ES-I3 (cell line): ENCODE measurements around the gene KNSTRN.

Source experiments
- H3K36me3 ChIP-seq: 2 replicates; pipeline ENCODE4 v1.6.1; 2013; ENCODE audit warnings: mild to moderate bottlenecking, low read length, control low read depth, moderate library complexity; ENCODE audit not compliant: insufficient read depth
- H3K4me1 ChIP-seq: 2 replicates; pipeline ENCODE4 v1.6.1; 2013; ENCODE audit warnings: mild to moderate bottlenecking, control low read depth, low read length; ENCODE audit not compliant: insufficient read depth
- H3K9ac ChIP-seq: 2 replicates; pipeline ENCODE4 v1.6.1; 2013; ENCODE audit warnings: low read depth, mild to moderate bottlenecking, low read length, moderate library complexity
- H3K9me3 ChIP-seq: 2 replicates; pipeline ENCODE4 v1.6.1; 2013; ENCODE audit warnings: mild to moderate bottlenecking, low read length, moderate library complexity; ENCODE audit not compliant: control insufficient read depth, insufficient read depth

The KNSTRN gene

DNA sequence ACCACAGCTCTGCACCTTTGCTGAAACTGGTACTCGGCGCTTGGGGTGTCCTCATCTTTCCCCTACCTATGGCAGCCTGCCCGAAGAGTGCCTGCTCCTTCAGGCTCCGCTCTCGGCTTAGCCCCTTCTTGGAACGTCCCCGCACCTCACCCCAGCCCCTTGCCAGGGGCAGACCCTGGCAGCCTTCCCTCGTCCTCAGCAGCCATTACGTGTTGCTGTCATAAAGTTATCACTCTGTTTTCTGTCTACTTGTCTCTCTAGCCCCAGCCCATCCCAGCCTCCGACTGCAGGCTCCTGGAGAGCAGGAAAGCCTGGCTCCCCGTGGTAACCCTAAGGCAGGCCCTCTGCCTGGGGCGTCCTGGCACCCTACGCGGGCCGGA is 53.2 kb downstream of the KNSTRN start:
- no peaks in the 10 kb centered on the region for H3K36me3 ChIP-seq
- H3K9ac ChIP-seq: peak overlapping the region; percentile 64; the same call in 1 of the 2 replicates
- no peaks in the 10 kb centered on the region for H3K9me3 ChIP-seq
- peaks cover 8% of the 10 kb centered on the region for H3K4me1 ChIP-seq

DNA sequence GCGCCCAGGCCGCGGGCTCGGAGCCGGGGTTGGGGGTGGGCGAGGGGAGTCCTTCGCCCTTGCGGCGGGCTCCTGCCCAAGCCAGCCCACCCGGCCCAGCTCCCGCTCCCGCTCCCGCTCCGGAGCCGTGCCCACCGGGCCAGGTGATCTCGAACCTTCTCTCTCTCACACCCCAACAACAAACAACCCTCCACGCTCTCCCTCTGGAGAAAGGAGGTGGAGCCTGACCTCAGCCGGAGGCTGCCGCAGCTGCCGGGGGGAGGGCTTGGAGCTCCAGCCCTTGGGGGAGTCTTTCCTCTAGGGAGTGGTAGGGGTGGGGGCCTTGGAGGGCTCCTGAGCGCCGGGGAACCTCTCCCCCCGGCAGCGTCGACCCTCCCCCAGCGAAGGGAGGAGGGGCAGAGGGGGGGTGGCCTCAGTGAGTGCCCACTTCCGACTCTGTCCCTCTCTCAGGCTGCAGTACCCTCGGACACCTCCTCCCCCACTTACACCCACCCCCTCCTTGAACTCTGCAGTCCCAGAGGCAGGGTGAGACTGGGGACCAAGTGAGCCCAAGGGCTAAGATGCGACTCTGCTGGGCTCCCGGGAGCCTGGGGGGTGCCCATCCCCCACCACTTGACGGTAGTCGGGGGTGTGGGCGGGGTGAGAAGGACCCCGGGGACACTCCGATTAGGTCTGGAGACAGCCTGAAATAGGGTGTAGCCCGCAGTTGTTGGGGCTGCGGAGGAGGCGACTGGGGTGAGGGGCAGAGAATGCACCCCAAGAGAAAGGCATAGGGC is 53.8 kb downstream of the KNSTRN start:
- peak overlapping the region; percentile 64 for H3K9ac ChIP-seq

DNA sequence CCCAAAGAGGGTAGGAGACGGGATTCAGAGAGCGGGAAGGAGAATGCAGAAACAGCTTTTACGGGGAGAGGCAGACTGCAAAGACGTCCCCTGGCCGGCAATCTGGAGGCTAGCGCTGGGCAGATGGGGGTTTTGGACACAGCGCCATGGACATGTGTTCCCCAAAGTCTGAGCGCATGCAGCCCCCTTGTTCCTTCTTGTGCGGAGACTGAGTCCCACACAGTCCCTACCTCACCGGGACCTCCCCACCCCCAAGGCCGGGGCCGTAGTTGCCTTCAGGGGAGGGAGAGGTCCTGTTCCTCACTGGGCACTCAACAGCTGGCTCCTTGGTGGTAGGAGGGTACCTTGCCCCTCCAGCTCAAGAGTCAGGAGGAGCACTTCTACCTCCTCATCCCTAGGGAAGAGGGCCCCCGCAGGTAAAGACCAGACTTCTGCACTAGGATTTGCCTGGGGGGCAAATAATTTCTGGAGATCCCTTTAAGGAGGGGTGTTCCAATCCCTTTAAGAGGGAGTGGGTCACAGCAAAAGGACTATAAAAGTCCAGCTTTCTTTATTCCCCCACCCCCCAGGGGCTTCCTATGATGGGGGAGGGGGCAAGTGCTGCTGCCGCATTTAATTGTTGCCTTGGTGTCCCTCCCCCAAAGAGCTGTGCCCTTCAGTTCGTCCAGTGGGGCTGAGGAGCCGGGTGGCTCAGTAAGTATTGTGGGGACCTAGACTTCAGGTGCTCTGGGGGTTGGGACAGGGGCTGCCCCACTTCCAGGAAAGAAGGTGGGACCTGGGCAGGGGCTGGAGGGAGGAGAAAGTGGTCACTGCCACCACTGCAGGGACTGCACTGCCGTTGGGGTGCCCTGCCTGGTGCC is 54.6 kb downstream of the KNSTRN start:
- Histone ChIP-seq H3K9ac (peak overlapping the region; percentile 64), H3K9me3 (no peaks in the 10 kb centered on the region), H3K4me1 (peaks cover 8% of the 10 kb centered on the region), H3K36me3 (no peaks in the 10 kb centered on the region)

More for the DNA sequence above, 53.8 kb downstream of the KNSTRN start:
- H3K9me3 ChIP-seq: no peaks in the 10 kb centered on the region
- H3K36me3 ChIP-seq: no peaks in the 10 kb centered on the region
- H3K4me1 ChIP-seq: peaks cover 8% of the 10 kb centered on the region

DNA sequence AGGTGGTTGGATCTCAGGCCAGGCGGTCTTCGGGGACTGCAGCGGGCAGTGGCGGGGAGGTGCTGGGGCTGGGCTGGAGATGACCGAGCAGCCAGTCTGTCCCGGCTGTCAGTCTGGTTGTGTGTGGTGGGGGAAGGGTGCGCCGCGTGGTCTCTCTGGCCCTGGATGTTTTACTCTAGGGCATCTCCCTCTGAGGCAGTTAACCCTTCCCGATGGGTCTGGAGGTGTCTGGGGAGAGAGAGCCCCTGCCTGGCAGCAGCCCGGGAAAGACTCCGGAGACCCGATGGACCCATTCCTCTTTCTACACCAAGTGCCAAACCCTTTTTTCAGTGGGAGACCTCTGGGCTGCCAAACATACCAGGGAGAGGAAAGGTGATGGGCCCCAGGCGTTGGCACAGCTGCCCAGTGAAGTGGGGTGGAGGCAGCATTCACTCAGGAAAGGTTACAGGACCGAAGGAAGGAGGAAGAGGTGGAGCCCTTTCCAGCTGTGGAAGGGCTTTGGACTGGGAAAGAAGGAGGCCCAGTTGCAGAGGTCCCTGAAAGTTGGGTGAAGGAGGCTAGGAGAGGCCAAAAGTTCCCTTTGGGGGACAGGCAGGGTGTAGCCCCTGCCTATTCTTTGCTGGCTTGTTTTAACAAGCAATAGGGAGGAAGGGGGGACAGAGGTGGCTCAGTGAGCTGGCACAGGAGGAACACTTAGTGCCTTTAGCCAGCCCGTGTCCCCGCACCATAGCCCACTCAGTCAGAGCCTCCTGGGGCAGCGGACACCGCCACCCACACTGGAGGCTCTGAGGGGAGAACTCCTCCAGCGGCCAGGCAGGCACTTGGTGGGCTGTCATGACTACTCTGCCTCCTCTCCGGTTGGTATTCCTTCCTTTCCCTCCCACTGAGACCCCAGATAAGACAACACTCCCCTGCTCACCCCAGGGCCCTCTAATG is 55.5 kb downstream of the KNSTRN start:
- Histone ChIP-seq H3K4me1 (peaks cover 12% of the 10 kb centered on the region), H3K36me3 (no peaks in the 10 kb centered on the region), H3K9me3 (no peaks in the 10 kb centered on the region), H3K9ac (peak overlapping the region; percentile 64)

DNA sequence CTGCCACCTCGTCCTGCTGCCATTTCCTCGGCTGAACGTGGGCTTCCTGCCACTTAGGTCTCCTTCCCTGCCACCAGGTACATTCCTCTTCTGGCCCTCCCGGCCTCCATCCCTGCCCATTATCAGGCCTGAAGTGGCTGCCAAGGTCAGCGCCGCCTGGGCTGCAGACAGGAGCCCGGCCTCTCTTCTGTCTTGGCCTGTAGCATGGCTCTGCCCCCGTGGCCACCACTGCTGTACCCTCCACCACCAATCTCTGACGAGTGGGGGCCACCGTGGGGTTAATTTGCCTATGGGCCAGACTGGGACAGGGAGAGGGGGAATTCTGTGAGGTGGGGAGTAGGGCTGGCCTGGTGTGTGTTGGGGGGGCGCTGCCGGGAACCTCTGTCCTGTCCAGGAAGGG is 56.2 kb downstream of the KNSTRN start:
- Histone ChIP-seq H3K9ac (peak overlapping the region; percentile 79; the same call in 1 of the 2 replicates), H3K4me1 (peaks cover 18% of the 10 kb centered on the region)

DNA sequence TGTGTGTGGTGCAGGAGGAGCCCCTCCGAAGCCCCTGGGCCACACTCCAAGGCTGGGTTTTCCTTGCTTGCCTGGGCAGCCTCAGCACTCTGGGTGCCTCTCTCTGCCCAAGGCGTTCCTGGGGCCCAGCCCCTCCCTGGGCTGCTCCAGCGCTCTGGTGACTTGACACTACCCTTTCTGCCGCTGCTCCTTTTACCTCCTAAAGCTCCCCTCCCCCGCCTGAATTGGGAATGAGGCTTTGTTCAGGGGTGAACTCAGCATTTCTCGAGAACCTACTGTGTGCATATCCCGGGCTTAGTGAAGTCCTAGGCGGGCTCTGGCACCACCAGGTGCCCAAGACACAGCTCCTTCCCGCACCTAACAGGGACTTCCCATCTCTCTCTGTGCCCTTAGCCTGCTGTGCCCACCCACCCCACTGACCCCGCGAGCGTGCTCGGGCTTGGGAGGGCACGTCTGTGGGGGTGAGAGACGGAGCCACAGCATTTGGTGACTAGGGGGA is 57.0 kb downstream of the KNSTRN start:
- no peaks in the 10 kb centered on the region for H3K9me3 ChIP-seq
- no peaks in the 10 kb centered on the region for H3K36me3 ChIP-seq
- peak overlapping the region; percentile 79 for H3K9ac ChIP-seq
- peaks cover 26% of the 10 kb centered on the region for H3K4me1 ChIP-seq

More for the DNA sequence above, 56.2 kb downstream of the KNSTRN start:
- Histone ChIP-seq H3K9me3 (no peaks in the 10 kb centered on the region), H3K36me3 (no peaks in the 10 kb centered on the region)

DNA sequence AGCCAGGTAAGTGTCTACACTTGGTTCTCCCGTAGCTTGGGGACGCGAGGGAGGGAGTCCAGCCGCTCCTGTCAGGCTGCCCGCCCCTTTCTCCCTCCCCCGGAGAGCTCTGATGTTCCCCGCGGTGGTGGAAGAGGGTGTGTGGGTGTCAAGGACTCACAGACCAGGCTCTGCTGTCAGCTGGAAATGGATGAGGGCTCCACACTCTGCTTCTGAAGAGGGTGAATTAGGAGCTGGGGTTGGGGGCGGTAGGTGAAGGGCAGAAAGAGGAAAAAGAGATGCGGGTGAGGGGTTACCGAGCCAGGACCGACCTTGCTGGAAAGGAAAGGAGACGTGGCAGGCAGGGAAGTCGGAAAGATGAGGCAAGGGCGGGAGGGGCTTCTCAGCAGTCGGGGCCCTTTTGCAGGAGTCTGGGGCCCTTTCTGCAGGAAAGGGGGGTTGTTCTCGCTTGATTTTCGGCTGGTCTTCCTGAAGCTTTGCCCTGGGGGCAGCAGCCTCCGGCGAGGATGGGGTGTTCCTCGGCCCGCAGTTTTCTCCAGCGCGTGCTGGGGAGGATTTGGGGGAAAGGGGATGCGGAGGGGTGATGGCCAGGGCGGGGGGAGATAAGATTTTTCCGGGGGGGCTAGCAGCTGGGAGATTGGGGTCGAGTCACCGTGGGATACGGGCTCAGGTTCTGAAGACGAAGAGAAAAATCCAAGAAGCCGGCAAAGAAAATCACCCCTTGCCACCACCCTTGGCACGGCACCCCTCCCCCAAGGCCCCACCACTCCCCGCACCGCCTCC is 57.6 kb downstream of the KNSTRN start:
- H3K9me3 ChIP-seq: no peaks in the 10 kb centered on the region
- H3K9ac ChIP-seq: peak overlapping the region; percentile 79
- H3K4me1 ChIP-seq: peaks cover 33% of the 10 kb centered on the region
- H3K36me3 ChIP-seq: no peaks in the 10 kb centered on the region

DNA sequence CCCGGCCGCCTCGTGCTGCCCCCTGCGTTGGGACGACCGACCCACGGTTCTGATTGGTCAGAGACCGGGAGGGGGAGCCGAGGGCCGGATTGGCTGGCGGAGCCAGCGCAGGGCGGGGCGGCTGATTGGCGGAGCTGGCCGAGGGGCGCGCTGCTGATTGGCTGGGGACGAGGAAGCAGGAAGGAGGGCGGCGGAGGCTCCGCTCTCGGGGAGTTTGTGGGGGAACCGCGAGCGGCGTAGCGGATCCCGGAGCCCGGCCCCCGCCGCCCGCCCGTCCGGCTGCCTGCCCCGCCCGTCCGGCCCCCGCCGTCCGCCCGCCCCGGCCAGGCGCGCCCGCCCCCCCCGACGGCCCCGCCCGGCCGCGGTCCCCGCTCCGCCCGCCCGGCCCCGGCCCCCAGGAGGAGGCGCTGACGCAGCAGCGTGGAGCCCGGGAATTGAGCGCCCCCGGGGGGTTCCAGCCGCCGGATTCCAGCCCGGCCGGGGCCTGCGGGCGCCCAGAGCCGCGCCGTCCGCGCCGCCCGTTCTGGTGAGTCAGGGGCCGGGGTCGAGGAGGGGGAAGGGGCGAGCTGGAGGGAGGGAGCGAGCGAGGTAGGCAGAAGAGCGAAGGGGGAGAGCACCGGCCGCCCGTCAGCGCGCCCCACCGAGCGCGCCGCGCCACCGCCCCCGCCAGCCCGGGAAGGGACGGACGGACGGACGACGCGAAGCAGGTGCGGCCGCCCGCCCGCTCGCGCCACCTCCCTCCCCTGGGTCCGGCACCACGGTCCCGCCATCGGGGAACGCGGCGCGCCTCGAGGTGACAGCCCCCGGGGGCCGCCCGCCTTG is 58.4 kb downstream of the KNSTRN start, which contains the start of gene BAHD1:
Gene BAHD1, plus strand, starts transcription at position 211 of the 822 bp plus-strand sequence. CDS start 17,512 bp downstream, outside the sequence.
- Histone ChIP-seq H3K36me3 (no peaks in the 10 kb centered on the region), H3K9me3 (no peaks in the 10 kb centered on the region), H3K9ac (peak within 1 kb of the TSS; percentile 79), H3K4me1 (peaks cover 41% of the 10 kb centered on the region)

DNA sequence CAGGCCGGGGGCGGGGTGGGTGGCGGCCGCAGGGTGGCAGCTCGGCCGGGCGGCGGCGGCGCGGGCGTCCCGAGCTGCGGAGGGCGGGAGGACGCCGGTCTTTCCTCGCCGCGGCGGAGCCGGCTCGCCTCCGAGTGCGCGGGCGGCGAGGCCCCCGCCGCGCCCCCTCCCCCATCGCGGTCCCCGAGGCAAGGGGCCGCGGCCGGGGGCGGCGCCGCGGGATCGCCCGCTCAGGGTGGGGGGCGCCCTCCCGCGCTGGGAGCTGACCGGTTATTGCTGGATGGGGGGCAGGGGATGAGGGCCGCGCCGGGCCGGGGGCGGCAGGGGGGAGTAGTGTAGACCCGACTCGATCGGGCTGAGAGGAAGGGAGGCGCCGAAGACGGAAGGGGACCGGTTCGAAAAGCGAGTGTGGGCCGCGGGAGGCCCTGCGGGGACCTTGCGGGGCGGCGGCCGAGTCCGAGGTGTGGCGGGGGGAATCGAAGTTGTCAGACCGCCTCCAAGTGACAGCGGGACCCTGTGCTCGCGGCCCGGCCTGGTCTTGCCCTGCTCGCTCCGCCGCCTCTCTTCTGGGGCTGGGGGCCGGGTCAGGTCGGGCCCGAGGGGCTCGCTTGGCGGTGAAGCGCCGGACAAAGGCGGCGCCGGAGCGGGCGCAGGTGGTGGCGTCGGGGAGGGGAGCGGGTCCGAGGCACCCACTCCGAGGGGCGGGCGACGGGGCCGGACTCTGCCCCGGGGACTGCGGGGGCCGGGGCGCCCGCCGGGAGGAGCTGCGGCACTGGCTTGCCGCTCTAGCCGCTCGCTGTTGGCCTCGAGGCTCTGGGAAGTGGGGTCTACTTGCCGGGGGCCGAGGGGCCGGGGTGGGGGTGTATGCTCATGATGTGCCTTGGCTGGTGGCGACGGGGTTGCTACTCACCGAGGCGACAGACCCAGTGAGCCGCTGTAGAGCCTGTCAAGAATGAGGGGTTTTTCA is 59.3 kb downstream of the KNSTRN start:
- peak overlapping the region; percentile 62 for H3K9ac ChIP-seq
- H3K9me3 ChIP-seq: no peaks in the 10 kb centered on the region
- H3K4me1 ChIP-seq: peaks cover 49% of the 10 kb centered on the region
- H3K36me3 ChIP-seq: no peaks in the 10 kb centered on the region

DNA sequence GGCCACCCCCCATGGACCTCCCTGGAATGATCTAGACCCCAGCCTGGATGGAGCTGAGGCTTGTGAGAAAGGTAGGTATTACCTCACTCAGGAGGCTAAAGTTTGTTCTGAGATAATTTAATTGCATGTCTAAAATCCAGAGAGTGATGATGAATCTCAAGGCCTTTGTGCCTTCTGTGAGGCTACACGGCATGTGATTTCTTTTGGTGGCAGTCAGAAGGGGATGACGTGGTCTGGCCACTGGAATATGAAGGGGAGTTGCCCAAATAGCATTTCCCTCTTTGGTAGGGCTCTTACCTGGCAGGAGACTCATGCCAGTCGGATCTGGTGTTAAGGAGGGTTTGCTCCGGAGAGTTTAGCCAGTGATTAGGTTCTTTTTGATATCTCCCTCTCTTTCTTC is 60.7 kb downstream of the KNSTRN start:
- Histone ChIP-seq H3K4me1 (peaks cover 45% of the 10 kb centered on the region), H3K9ac (no peak overlapping the region), H3K36me3 (no peaks in the 10 kb centered on the region), H3K9me3 (no peaks in the 10 kb centered on the region)

DNA sequence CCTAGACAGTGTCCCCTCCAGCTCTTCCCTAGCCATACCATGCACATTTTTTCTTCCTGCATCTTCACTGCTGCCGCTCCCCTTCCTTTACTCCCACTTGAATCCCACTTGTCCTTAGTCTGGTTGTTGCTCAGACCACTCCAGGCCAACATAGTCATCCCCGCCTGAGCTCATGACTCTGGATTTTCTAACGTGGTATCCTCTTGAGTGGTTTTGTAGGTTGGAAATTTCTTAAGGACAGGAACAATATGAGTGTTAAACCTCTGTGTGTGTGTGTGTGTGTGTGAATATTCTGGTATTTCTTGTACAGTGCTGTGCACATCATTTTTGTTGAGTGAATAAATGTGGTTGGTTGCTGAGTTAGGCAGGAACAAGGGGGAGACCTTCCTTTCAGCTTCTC is 61.3 kb downstream of the KNSTRN start:
- peaks cover 42% of the 10 kb centered on the region for H3K4me1 ChIP-seq
- no peaks in the 10 kb centered on the region for H3K36me3 ChIP-seq
- no peak overlapping the region for H3K9ac ChIP-seq

More for the DNA sequence above, 61.3 kb downstream of the KNSTRN start:
- H3K9me3 ChIP-seq: no peaks in the 10 kb centered on the region
